SIG-M5 treated with dmso at 0.1 percent for 504 hours (cell line): ENCODE data around the gene CHRNG.
A peak's percentile ranks its signal among the peaks of the same experiment; 100 is the strongest.
"Not testable (repeated sequence)": the region's sequence is repeated elsewhere in the genome, so short reads cannot be mapped to it uniquely, and the experiment has no call there.

ENCODE experiments used
- DNase-seq: peaks from one replicate; lab custom pipeline; 2025; ENCODE audit not compliant: unreplicated experiment; lab: John Stamatoyannopoulos, UW

The CHRNG gene

GRCh38 chr2:232543491-232543890 lies 4.0 kb downstream of the CHRNG start:
- no peak for DNase-seq

- DNase-seq: no peak
These were observed 4.6 kb downstream of the CHRNG start for GRCh38 chr2:232543928-232544631.

GRCh38 chr2:232544674-232545073 lies 5.2 kb downstream of the CHRNG start:
- DNase-seq: no peak

GRCh38 chr2:232545511-232546375 lies 6.3 kb downstream of the CHRNG start:
- no peak for DNase-seq

- DNase-seq: no peak
These were observed 8.5 kb downstream of the CHRNG start for GRCh38 chr2:232547991-232548390.

- DNase-seq: no peak
These were observed 10.3 kb downstream of the CHRNG start for GRCh38 chr2:232549655-232550353.

- DNase-seq: peak; percentile 91
These were observed 11.1 kb downstream of the CHRNG start, which contains the start of the genes EIF4E2 and TIGD1 for GRCh38 chr2:232550354-232551249. EIF4E2 (plus strand) TSS chr2:232550689; CDS start chr2:232550725, 36 bp downstream. TIGD1 (minus strand) TSS chr2:232550557; CDS start chr2:232549882, 675 bp downstream.

GRCh38 chr2:232551250-232551638 lies 11.8 kb downstream of the CHRNG start:
- DNase-seq: peak; percentile 61

- no peak for DNase-seq
These were observed 12.3 kb downstream of the CHRNG start for GRCh38 chr2:232551776-232552175.

- no peak for DNase-seq
These were observed 16.9 kb downstream of the CHRNG start for GRCh38 chr2:232556426-232556825.

GRCh38 chr2:232562515-232563151 lies 23.1 kb downstream of the CHRNG start:
- DNase-seq: peak; percentile 42

GRCh38 chr2:232563580-232563979 lies 24.1 kb downstream of the CHRNG start:
- peak; percentile 33 for DNase-seq

- DNase-seq: no peak
These were observed 28.2 kb downstream of the CHRNG start for GRCh38 chr2:232567721-232568120.

- no peak for DNase-seq
These were observed 28.7 kb downstream of the CHRNG start for GRCh38 chr2:232568161-232568560.

GRCh38 chr2:232569541-232569940 lies 30.0 kb downstream of the CHRNG start:
- DNase-seq: no peak

- not testable (repeated sequence) for DNase-seq
These were observed 31.0 kb downstream of the CHRNG start for GRCh38 chr2:232570481-232570880.

GRCh38 chr2:232571026-232571474 lies 31.6 kb downstream of the CHRNG start:
- DNase-seq: no peak

- no peak for DNase-seq
These were observed 33.5 kb downstream of the CHRNG start for GRCh38 chr2:232573042-232573441.

GRCh38 chr2:232573771-232574435 lies 34.4 kb downstream of the CHRNG start:
- no peak for DNase-seq
